ENCODE measurements around the gene FGD5.

FGD5 gene

GRCh38 chr3:14829811-14830210 is 11.0 kb downstream of the FGD5 start:
- Histone ChIP-seq H3K4me2 (ENCODE audit: low read length) (no peak overlapping the region), H3K36me3 (ENCODE audit: insufficient read depth, low read length) (no peaks in the 10 kb centered on the region), H3K4me3 (ENCODE audit: low read depth, low read length, poor library complexity, severe bottlenecking) (no peak overlapping the region), H3K27me3 (ENCODE audit: insufficient read depth, low read length) (no peaks in the 10 kb centered on the region), H3F3A (ENCODE audit: insufficient read depth, low read length) (no peaks in the 10 kb centered on the region), H4K20me1 (ENCODE audit: insufficient read depth, low read length) (no peaks in the 10 kb centered on the region), H3K4me1 (ENCODE audit: insufficient read depth, low read length, severe bottlenecking) (no peaks in the 10 kb centered on the region), H3K79me2 (ENCODE audit: insufficient read depth, low read length) (no peaks in the 10 kb centered on the region), H3K9me2 (ENCODE audit: low read depth, low read length) (no peaks in the 10 kb centered on the region), H3K9ac (ENCODE audit: low read length) (no peak overlapping the region), H3K9me3 (ENCODE audit: low read length) (no peaks in the 10 kb centered on the region), H3K27ac (ENCODE audit: low read depth, low read length, poor library complexity, severe bottlenecking) (no peak overlapping the region), H2AFZ (ENCODE audit: low read length) (no peak overlapping the region)
- no peak for TF ChIP-seq CTCF (IDR thresholded peaks at IDR 0.05; ENCODE audit: low read length)
- TF ChIP-seq EZH2 (IDR thresholded peaks at IDR 0.05; ENCODE audit: borderline replicate concordance, low read length): no peak

GRCh38 chr3:14831916-14832450 is 13.2 kb downstream of the FGD5 start:
- Histone ChIP-seq H3K27me3 (ENCODE audit: insufficient read depth, low read length) (no peaks in the 10 kb centered on the region), H3K27ac (ENCODE audit: low read depth, low read length, poor library complexity, severe bottlenecking) (no peak overlapping the region), H3K9me3 (ENCODE audit: low read length) (no peaks in the 10 kb centered on the region), H3K4me1 (ENCODE audit: insufficient read depth, low read length, severe bottlenecking) (no peaks in the 10 kb centered on the region), H3K79me2 (ENCODE audit: insufficient read depth, low read length) (no peaks in the 10 kb centered on the region), H3K9ac (ENCODE audit: low read length) (no peak overlapping the region), H3F3A (ENCODE audit: insufficient read depth, low read length) (no peaks in the 10 kb centered on the region), H3K36me3 (ENCODE audit: insufficient read depth, low read length) (no peaks in the 10 kb centered on the region), H4K20me1 (ENCODE audit: insufficient read depth, low read length) (no peaks in the 10 kb centered on the region), H3K4me3 (ENCODE audit: low read depth, low read length, poor library complexity, severe bottlenecking) (no peak overlapping the region), H3K9me2 (ENCODE audit: low read depth, low read length) (no peaks in the 10 kb centered on the region), H2AFZ (ENCODE audit: low read length) (no peak overlapping the region), H3K4me2 (ENCODE audit: low read length) (no peak overlapping the region)
- no peak for TF ChIP-seq EZH2 (IDR thresholded peaks at IDR 0.05; ENCODE audit: borderline replicate concordance, low read length)
- TF ChIP-seq CTCF (IDR thresholded peaks at IDR 0.05; ENCODE audit: low read length): no peak

GRCh38 chr3:14832975-14833722 is 14.4 kb downstream of the FGD5 start:
- no peaks in the 10 kb centered on the region for H3F3A ChIP-seq (ENCODE audit: insufficient read depth, low read length)
- peaks cover 6% of the 10 kb centered on the region; the same call in 1 of the 2 replicates for H3K27me3 ChIP-seq (ENCODE audit: insufficient read depth, low read length)
- H2AFZ ChIP-seq (ENCODE audit: low read length): no peak overlapping the region

More at GRCh38 chr3:14832975-14833722, 14.4 kb downstream of the FGD5 start:
- Histone ChIP-seq H3K9ac (ENCODE audit: low read length) (no peak overlapping the region), H3K9me3 (ENCODE audit: low read length) (no peaks in the 10 kb centered on the region), H3K79me2 (ENCODE audit: insufficient read depth, low read length) (no peaks in the 10 kb centered on the region), H3K27ac (ENCODE audit: low read depth, low read length, poor library complexity, severe bottlenecking) (no peak overlapping the region), H3K4me2 (ENCODE audit: low read length) (no peak overlapping the region), H3K4me3 (ENCODE audit: low read depth, low read length, poor library complexity, severe bottlenecking) (no peak overlapping the region), H3K4me1 (ENCODE audit: insufficient read depth, low read length, severe bottlenecking) (no peaks in the 10 kb centered on the region), H4K20me1 (ENCODE audit: insufficient read depth, low read length) (no peaks in the 10 kb centered on the region), H3K36me3 (ENCODE audit: insufficient read depth, low read length) (no peaks in the 10 kb centered on the region), H3K9me2 (ENCODE audit: low read depth, low read length) (no peaks in the 10 kb centered on the region)
- TF ChIP-seq CTCF (IDR thresholded peaks at IDR 0.05; ENCODE audit: low read length): no peak
- no peak for TF ChIP-seq EZH2 (IDR thresholded peaks at IDR 0.05; ENCODE audit: borderline replicate concordance, low read length)
